Spinal cord (tissue), 10 donors: ENCODE results near the gene KANSL2. TPM values are rescaled to one million over a fixed set of nuclear protein-coding genes. Genes with fewer than 3 reads are reported as not detected.
"Not testable (repeated sequence)": the region's sequence is repeated elsewhere in the genome, so short reads cannot be mapped to it uniquely, and the experiment has no call there.

Source experiments
- DNase-seq, 6 donors: peaks; one replicate each; pipeline versions ENCODE4 v3.0.0 to v3.0.0-alpha.2; 2013 to 2015; ENCODE audit warnings: low spot score in 6 of 6, low read depth in 4 of 6
- H3K27ac ChIP-seq: one replicate; pipeline ENCODE4 v1.5.1; 2013; ENCODE audit warnings: low read depth, low read length, control low read depth
- H3K27me3 ChIP-seq: one replicate; pipeline ENCODE4 v1.6.1; 2013; ENCODE audit warnings: low read length; ENCODE audit not compliant: control insufficient read depth, insufficient read depth
- H3K36me3 ChIP-seq: one replicate; pipeline ENCODE4 v1.6.1; 2013; ENCODE audit warnings: low read length; ENCODE audit not compliant: control insufficient read depth, insufficient read depth
- H3K4me1 ChIP-seq: one replicate; pipeline ENCODE4 v1.6.1; 2013; ENCODE audit warnings: low read length; ENCODE audit not compliant: control insufficient read depth, insufficient read depth
- H3K4me3 ChIP-seq: one replicate; pipeline ENCODE4 v1.5.1; 2013; ENCODE audit warnings: low read depth, low read length, control low read depth
- H3K9me3 ChIP-seq: one replicate; pipeline ENCODE4 v1.6.1; 2013; ENCODE audit warnings: low read length; ENCODE audit not compliant: control insufficient read depth, insufficient read depth
- WGBS: methylation state at CpG from one replicate; pipeline ENCODE4 v1.1.5; 2013; ENCODE audit warnings: missing lambda C conversion rate; ENCODE audit not compliant: insufficient coverage; 5-methylcytosine and 5-hydroxymethylcytosine counted together
- polyA plus RNA-seq, 2 donors: library from polyadenylated mRNA; unstranded; fragments of 120-200 nt; gene quantifications; one replicate each; pipeline ENCODE4 v1.2.1, GENCODE V29; 2013; ENCODE audit not compliant: insufficient read length in 2 of 2
- small RNA-seq: library from RNA; depleted of rRNA; stranded (forward); fragments of <200 nt; gene quantifications from one replicate; pipeline ENCODE3, GENCODE V24; 2014; ENCODE audit warnings: low replicate concordance
- total RNA-seq, 2 donors: library from RNA; depleted of rRNA in 1 of 2; stranded (reverse); fragments of 120-200 nt in 1 of 2; fragments of >200 nt in 1 of 2; gene quantifications; one replicate each; pipeline versions ENCODE4 v1.2.3 to v1.2.4, GENCODE V29; 2013 to 2014
- donor health status: healthy.

KANSL2 gene
- total and polyA plus RNA-seq, 4 donors: 40.2 to 54.0 (median 43.5) TPM

GRCh38 chr12:48629541-48629940 lies 52.5 kb downstream of the KANSL2 start:
- no peaks in the 10 kb centered on the region for H3K4me1 ChIP-seq
- no peak overlapping the region for H3K4me3 ChIP-seq
- no peaks in the 10 kb centered on the region for H3K36me3 ChIP-seq
- H3K27me3 ChIP-seq: peaks cover 2% of the 10 kb centered on the region
- DNase-seq: no peak
- no peak overlapping the region for H3K27ac ChIP-seq
- WGBS: 93% methylated on average over 2 of the region's 3 CpGs
- no peaks in the 10 kb centered on the region for H3K9me3 ChIP-seq

GRCh38 chr12:48627556-48627955 lies 54.5 kb downstream of the KANSL2 start:
- Histone ChIP-seq H3K4me1 (no peaks in the 10 kb centered on the region), H3K9me3 (no peaks in the 10 kb centered on the region), H3K36me3 (no peaks in the 10 kb centered on the region), H3K27me3 (peaks cover 2% of the 10 kb centered on the region), H3K27ac (no peak overlapping the region), H3K4me3 (no peak overlapping the region)
- no peak for DNase-seq
- no CpG with 5 or more reads among the region's 4 CpGs for WGBS

- not testable (repeated sequence) for H3K27ac ChIP-seq, H3K4me3 ChIP-seq, H3K27me3 ChIP-seq, DNase-seq, H3K4me1 ChIP-seq, H3K36me3 ChIP-seq, H3K9me3 ChIP-seq
- 91% methylated on average over 7 of the region's 7 CpGs for WGBS
Measured at GRCh38 chr12:48622997-48623396, 59.0 kb downstream of the KANSL2 start.

GRCh38 chr12:48618541-48618940 lies 63.5 kb downstream of the KANSL2 start:
- 0% methylated on average over 3 of the region's 7 CpGs for WGBS
- no peaks in the 10 kb centered on the region for H3K36me3 ChIP-seq
- peak; percentile 50 to 96 (median 78) for DNase-seq

GRCh38 chr12:48615681-48616080 lies 66.4 kb downstream of the KANSL2 start:
- H3K4me3 ChIP-seq: no peak overlapping the region
- DNase-seq: no peak
- H3K36me3 ChIP-seq: no peaks in the 10 kb centered on the region
- H3K9me3 ChIP-seq: peaks cover 10% of the 10 kb centered on the region
- no peak overlapping the region for H3K27ac ChIP-seq
- no peaks in the 10 kb centered on the region for H3K4me1 ChIP-seq
- H3K27me3 ChIP-seq: no peaks in the 10 kb centered on the region
- 89% methylated on average over 3 of the region's 4 CpGs for WGBS

More at GRCh38 chr12:48618541-48618940, 63.5 kb downstream of the KANSL2 start:
- Histone ChIP-seq H3K9me3 (peaks cover 3% of the 10 kb centered on the region), H3K27me3 (no peaks in the 10 kb centered on the region), H3K4me3 (no peak overlapping the region), H3K27ac (no peak overlapping the region), H3K4me1 (no peaks in the 10 kb centered on the region)

- no peaks in the 10 kb centered on the region for H3K27me3 ChIP-seq
- H3K9me3 ChIP-seq: peaks cover 13% of the 10 kb centered on the region
- no peak overlapping the region for H3K27ac ChIP-seq
- no peaks in the 10 kb centered on the region for H3K4me1 ChIP-seq
- WGBS: no CpG with 5 or more reads among the region's 1 CpG
- H3K4me3 ChIP-seq: no peak overlapping the region
- DNase-seq: no peak
- no peaks in the 10 kb centered on the region for H3K36me3 ChIP-seq
Measured at GRCh38 chr12:48613321-48613720, 68.7 kb downstream of the KANSL2 start.

Small RNAs within 50 kb of the gene (small RNA-seq; reads per million reads assigned to genes)
- not detected for gene MIR1291
- 3.9 reads per million, percentile 94 among the genes with 10 or more reads in this experiment for gene SNORA2A
- 4.9 reads per million, percentile 94 among the genes with 10 or more reads in this experiment for gene SNORA2B
- 2.6 reads per million, percentile 92 among the genes with 10 or more reads in this experiment for gene SNORA2C

Other genes starting within 250 kb of the KANSL2 start
- gene ANP32D, start 209.7 kb downstream of the KANSL2 start, total RNA-seq: under 1 TPM in 1 of 2 donors, not detected in 1; 0.20 TPM
- under 1 TPM; 0.23 to 0.30 TPM for gene ANP32D, start 209.7 kb downstream of the KANSL2 start, polyA plus RNA-seq
- under 1 TPM; 0.40 to 0.50 TPM for gene C12orf54, start 199.7 kb downstream of the KANSL2 start, total RNA-seq
- gene C12orf54, start 199.7 kb downstream of the KANSL2 start, polyA plus RNA-seq: 1 to 10 TPM in 1 of 2 donors, under 1 TPM in 1; 0.86 to 1.1 TPM
- not detected for gene OR8S1, start 156.6 kb downstream of the KANSL2 start, total RNA-seq
- not detected for gene OR8S1, start 156.6 kb downstream of the KANSL2 start, polyA plus RNA-seq
- not detected for gene LALBA, start 112.2 kb downstream of the KANSL2 start, total RNA-seq
- gene LALBA, start 112.2 kb downstream of the KANSL2 start, polyA plus RNA-seq: not detected
- 10 to 100 TPM; 30.2 to 34.6 TPM for gene CCNT1, start 34.5 kb upstream of the KANSL2 start, total RNA-seq
- 10 to 100 TPM; 15.2 to 16.3 TPM for gene CCNT1, start 34.5 kb upstream of the KANSL2 start, polyA plus RNA-seq
- gene ADCY6, start 106.9 kb upstream of the KANSL2 start, total RNA-seq: 10 to 100 TPM; 39.9 to 51.9 TPM
- gene ADCY6, start 106.9 kb upstream of the KANSL2 start, polyA plus RNA-seq: 10 to 100 TPM; 58.4 to 90.2 TPM
- 10 to 100 TPM; 24.0 to 37.0 TPM for gene CACNB3, start 136.3 kb upstream of the KANSL2 start, total RNA-seq
- 10 to 100 TPM; 73.8 to 89.6 TPM for gene CACNB3, start 136.3 kb upstream of the KANSL2 start, polyA plus RNA-seq
- gene DDX23, start 169.9 kb upstream of the KANSL2 start, total RNA-seq: 10 to 100 TPM; 44.0 to 85.4 TPM
- 10 to 100 TPM; 76.1 to 87.0 TPM for gene DDX23, start 169.9 kb upstream of the KANSL2 start, polyA plus RNA-seq
- gene RND1, start 183.6 kb upstream of the KANSL2 start, total RNA-seq: 10 to 100 TPM in 1 of 2 donors, 1 to 10 TPM in 1; 8.5 to 15.1 TPM
- 10 to 100 TPM; 41.7 to 45.8 TPM for gene RND1, start 183.6 kb upstream of the KANSL2 start, polyA plus RNA-seq
- gene FKBP11, start 243.3 kb upstream of the KANSL2 start, total RNA-seq: 10 to 100 TPM; 12.7 to 13.9 TPM
- gene FKBP11, start 243.3 kb upstream of the KANSL2 start, polyA plus RNA-seq: 10 to 100 TPM; 12.4 to 22.5 TPM